ENCODE measurements around the gene GYS2.

- TF ChIP-seq ZNF70 (CRISPR knock-in tag; IDR thresholded peaks at IDR 0.05) (no peak), ZC3H10 (CRISPR knock-in tag; IDR thresholded peaks at IDR 0.05) (no peak), TOX (CRISPR knock-in tag; IDR thresholded peaks at IDR 0.05; ENCODE audit: borderline replicate concordance) (no peak), PATZ1 (CRISPR knock-in tag; IDR thresholded peaks at IDR 0.05; ENCODE audit: borderline replicate concordance) (no peak), TCF4 (CRISPR knock-in tag; IDR thresholded peaks at IDR 0.05; ENCODE audit: borderline replicate concordance) (no peak)
- TF ChIP-seq, protein P1, sequence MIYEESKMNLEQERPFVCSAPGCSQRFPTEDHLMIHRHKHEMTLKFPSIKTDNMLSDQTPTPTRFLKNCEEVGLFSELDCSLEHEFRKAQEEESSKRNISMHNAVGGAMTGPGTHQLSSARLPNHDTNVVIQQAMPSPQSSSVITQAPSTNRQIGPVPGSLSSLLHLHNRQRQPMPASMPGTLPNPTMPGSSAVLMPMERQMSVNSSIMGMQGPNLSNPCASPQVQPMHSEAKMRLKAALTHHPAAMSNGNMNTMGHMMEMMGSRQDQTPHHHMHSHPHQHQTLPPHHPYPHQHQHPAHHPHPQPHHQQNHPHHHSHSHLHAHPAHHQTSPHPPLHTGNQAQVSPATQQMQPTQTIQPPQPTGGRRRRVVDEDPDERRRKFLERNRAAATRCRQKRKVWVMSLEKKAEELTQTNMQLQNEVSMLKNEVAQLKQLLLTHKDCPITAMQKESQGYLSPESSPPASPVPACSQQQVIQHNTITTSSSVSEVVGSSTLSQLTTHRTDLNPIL (CRISPR knock-in tag; IDR thresholded peaks at IDR 0.05; ENCODE audit: low read depth) = no peak
These were observed 46.5 kb downstream of the GYS2 start for GRCh38 chr12:21558100-21558679.

Data from SK-N-SH treated with all-trans-retinoic acid at 6 μM for 48 hours (cell line).